Activated CD8-positive, alpha-beta T cell treated with anti-CD3 and anti-CD28 coated beads, Interleukin-2, amount 10 ng/mL, durations not matched to agents 7 days and 5 days (primary cell): ENCODE results near the gene GPR150. TPM values are rescaled to one million over a fixed set of nuclear protein-coding genes. Genes with fewer than 3 reads are reported as not detected.
"Not testable (repeated sequence)": the region's sequence is repeated elsewhere in the genome, so short reads cannot be mapped to it uniquely, and the experiment has no call there.

ENCODE experiments used
- ATAC-seq: fragments of 150-1000 bp; cut with Tn5 transposase; one replicate; pipeline ENCODE4 v1.10.0; 2021; ENCODE audit warnings: moderate library complexity
- CTCF ChIA-PET: fragments of 350-600 bp; sonication (Branson Sonifier 250); formaldehyde crosslinking; loops from one replicate; lab custom pipeline; 2021; ENCODE audit warnings: antibody characterized with exemption; lab: Charles Lee
- POLR2A ChIA-PET: fragments of 350-600 bp; sonication (Branson Sonifier 250); formaldehyde crosslinking; loops from one replicate; lab custom pipeline; 2021; ENCODE audit warnings: antibody characterized with exemption; lab: Charles Lee
- DNase-seq: peaks from one replicate; pipeline ENCODE4 v3.0.0-alpha.2; 2020
- H3K27ac Mint-ChIP-seq: one replicate; pipeline ENCODE4 v1.8.0; 2021; ENCODE audit warnings: mild to moderate bottlenecking, mixed read lengths
- H3K27me3 Mint-ChIP-seq: one replicate; pipeline ENCODE4 v1.8.0; 2021; ENCODE audit warnings: low read depth, mixed read lengths
- H3K36me3 Mint-ChIP-seq: one replicate; pipeline ENCODE4 v1.8.0; 2021; ENCODE audit warnings: low read depth, mixed read lengths
- H3K4me1 Mint-ChIP-seq: one replicate; pipeline ENCODE4 v1.8.0; 2021; ENCODE audit warnings: low read depth, mixed read lengths
- H3K4me3 Mint-ChIP-seq: one replicate; pipeline ENCODE4 v1.8.0; 2021; ENCODE audit warnings: mild to moderate bottlenecking, mixed read lengths
- H3K9me3 Mint-ChIP-seq: one replicate; pipeline ENCODE4 v1.8.0; 2022; ENCODE audit warnings: mixed read lengths; ENCODE audit not compliant: insufficient read depth
- total RNA-seq, 2 experiments: library from RNA; stranded (reverse); gene quantifications; one replicate each; pipeline ENCODE4 v1.2.3, GENCODE V29; 2021

GPR150 gene
- total RNA-seq, 2 experiments from 2014 or later: 0.74 to 0.83 TPM

DNA sequence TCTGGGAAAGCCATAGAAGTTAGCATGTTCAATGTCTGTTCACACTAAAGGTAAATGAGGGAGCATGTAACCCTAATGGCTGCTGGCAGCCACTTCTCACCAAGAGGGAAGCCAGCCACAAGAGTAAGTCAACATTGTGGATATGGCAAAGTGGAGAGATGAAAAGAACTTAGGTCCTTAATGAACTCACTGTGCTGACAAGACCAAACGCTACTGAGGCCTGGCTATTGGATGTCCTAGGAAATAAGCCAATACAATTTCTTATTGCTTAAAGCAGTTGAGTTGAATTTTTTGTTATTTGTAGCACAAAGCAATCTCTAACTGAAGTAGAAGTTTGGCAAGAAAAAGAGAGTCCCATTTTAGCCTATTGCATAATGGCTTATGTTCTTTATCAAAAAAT lies 6.8 kb downstream of the GPR150 start:
- Mint-ChIP-seq H3K27me3 (peaks cover 2% of the 10 kb centered on the region), H3K9me3 (no peaks in the 10 kb centered on the region), H3K27ac (no peak overlapping the region), H3K4me1 (peaks cover 27% of the 10 kb centered on the region), H3K36me3 (peaks cover 10% of the 10 kb centered on the region), H3K4me3 (no peak overlapping the region)
- ChIA-PET POLR2A (no interaction called here), CTCF (interaction anchor here (0.7 kb wide), 1 partner anchor 710 kb away, joined by 3 read pairs; no protein-coding TSS in a partner anchor)
- no peak for ATAC-seq
- DNase-seq: no peak

DNA sequence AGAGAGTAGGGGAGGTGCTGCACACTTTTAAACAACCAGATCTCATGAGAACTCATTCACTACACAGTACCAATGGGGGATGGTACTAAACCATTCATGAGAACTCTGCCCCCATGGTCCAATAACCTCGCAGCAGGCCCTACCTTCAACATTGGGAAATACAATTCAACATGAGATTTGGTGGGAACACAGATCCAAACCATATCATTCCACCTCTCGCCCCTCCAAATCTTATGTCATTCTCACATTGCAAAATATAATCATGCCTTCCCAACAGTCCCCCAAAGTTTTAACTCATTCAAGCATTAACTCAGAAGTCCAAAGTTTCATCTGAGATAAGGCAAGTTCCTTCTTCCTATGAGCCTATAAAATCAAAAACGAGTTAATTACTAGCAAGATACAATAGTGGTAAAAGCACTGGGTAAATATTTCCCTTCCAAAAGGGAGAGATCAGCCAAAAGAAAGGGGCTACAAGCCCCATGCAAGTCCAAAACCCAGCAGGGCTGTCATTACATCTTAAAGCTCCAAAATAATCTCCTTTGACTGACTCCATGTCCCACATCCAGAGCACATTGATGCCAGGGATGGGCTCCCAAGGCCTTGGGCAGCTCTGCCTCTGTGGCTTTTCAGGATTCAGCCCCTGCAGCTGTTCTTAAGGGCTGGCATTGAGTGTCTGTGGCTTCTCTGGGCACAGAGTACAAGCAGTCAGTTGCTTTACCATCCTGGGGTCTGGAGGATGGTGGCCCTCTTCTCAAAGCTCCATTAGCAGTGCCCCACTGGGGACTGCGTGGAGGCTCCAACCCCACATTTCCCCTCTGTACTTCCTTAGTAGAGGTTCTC lies 8.3 kb downstream of the GPR150 start:
- no peak overlapping the region for H3K4me3 Mint-ChIP-seq
- DNase-seq (no peak), ATAC-seq (no peak)
- peaks cover 22% of the 10 kb centered on the region for H3K36me3 Mint-ChIP-seq
- no peak overlapping the region for H3K27ac Mint-ChIP-seq
- H3K27me3 Mint-ChIP-seq: peaks cover 2% of the 10 kb centered on the region
- H3K4me1 Mint-ChIP-seq: peaks cover 24% of the 10 kb centered on the region
- CTCF ChIA-PET: no interaction called here
- POLR2A ChIA-PET: no interaction called here
- no peaks in the 10 kb centered on the region for H3K9me3 Mint-ChIP-seq

DNA sequence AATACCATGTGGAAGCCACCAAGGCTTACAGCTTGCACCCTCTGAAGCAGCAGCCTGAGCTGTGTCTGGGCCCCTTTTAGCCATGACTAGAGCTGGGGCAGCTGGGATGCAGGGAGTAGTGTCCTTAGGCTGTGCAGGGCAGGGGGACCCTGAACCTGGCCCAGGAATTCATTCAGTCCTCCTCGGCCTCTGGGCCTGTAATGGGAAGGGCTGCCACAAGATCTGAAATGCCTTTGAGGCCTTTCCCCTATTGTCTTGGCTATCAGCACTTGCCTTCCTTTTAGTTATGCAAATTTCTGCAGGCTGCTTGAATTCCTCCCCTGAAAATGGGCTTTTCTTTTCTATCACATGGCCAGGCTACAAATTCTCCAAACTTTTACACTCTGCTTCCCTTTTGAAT lies 9.0 kb downstream of the GPR150 start:
- DNase-seq (no peak), ATAC-seq (no peak)
- Mint-ChIP-seq H3K27me3 (peaks cover 2% of the 10 kb centered on the region), H3K27ac (no peak overlapping the region), H3K36me3 (peaks cover 22% of the 10 kb centered on the region), H3K4me1 (peaks cover 18% of the 10 kb centered on the region), H3K9me3 (no peaks in the 10 kb centered on the region), H3K4me3 (no peak overlapping the region)
- CTCF ChIA-PET: interaction anchor here (0.6 kb wide), 1 partner anchor 374 kb away, joined by 3 read pairs; no protein-coding TSS in a partner anchor
- POLR2A ChIA-PET: no interaction called here

DNA sequence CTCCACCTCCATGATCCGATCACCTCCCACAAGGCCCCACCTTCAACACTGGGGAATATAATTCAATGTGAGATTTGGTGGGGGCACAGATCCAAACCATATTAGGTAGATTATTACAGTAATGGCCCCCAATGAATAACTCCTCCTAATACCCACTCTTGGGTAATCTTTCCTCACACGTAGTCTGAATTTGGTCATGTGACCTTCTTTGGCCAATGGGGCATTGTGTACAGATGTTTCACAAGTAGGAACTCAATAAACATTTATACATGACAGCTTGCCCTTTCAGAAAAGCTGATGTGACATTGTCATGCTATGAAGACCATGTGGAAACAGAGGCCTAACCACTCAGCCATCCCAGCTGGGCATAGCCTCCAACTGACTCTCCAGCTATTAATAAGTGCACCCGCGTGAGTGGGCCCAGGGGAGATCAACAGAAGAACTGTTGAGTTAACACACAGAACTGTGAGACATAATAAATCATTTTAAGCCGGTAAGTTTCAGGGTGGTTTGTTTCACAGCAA lies 10.6 kb downstream of the GPR150 start:
- CTCF ChIA-PET: interaction anchor here (1.4 to 2.4 kb wide), 4 partner anchors 7 to 216 kb away, joined by 3 to 22 read pairs (median 12); partner anchors contain the start of gene RFESD
- H3K27me3 Mint-ChIP-seq: peaks cover 6% of the 10 kb centered on the region
- ATAC-seq (no peak), DNase-seq (no peak)
- POLR2A ChIA-PET: interaction anchor here (0.7 to 2.4 kb wide), 2 partner anchors 8 to 211 kb away, joined by 3 to 17 read pairs; no protein-coding TSS in a partner anchor
- no peak overlapping the region for H3K4me3 Mint-ChIP-seq
- H3K4me1 Mint-ChIP-seq: peaks cover 16% of the 10 kb centered on the region
- H3K36me3 Mint-ChIP-seq: peaks cover 22% of the 10 kb centered on the region
- no peaks in the 10 kb centered on the region for H3K9me3 Mint-ChIP-seq
- no peak overlapping the region for H3K27ac Mint-ChIP-seq

DNA sequence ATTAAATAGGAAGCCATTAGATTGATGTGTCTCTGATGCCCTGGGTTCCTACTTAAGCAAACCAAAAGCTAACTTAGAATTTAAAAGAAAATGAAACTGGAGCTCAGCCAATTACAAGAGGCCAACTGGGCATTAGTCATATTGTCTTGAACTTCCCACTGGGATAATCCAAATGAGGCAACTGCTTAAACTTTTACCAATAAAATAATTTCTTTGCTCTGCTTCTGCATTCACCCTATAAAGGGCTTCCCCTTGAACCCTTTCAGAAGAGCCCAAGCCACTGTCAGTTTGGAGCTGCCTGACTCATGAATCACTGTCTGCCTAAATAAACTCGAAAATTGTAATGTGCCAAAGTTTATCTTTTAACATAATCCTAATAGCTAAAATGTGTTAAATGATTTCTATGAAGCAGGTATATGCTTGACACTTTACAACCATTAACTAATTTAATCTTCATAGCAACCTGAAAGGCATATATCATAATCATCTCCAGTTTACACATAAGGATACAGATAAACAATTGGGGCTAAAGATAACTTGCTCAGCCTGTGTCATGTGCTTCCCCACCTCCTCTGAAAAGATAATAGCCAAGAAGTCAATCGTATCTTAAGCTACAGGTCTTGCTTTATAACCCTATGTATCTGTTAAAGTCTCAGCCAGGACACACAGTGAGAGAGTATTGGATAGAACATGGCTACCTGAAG lies 11.5 kb downstream of the GPR150 start:
- peaks cover 22% of the 10 kb centered on the region for H3K36me3 Mint-ChIP-seq
- CTCF ChIA-PET: interaction anchor here (1.1 to 2.4 kb wide), 9 partner anchors 8 to 663 kb away, joined by 3 to 22 read pairs (median 5); partner anchors contain the start of genes ARSK, GPR150, RFESD and SKIC3
- H3K4me1 Mint-ChIP-seq: peaks cover 16% of the 10 kb centered on the region
- ATAC-seq: peak; percentile 10
- POLR2A ChIA-PET: interaction anchor here (1.2 to 2.4 kb wide), 2 partner anchors 9 to 16 kb away, joined by 4 to 17 read pairs; partner anchors contain the start of gene RFESD
- DNase-seq: no peak
- H3K27me3 Mint-ChIP-seq: peaks cover 9% of the 10 kb centered on the region
- H3K4me3 Mint-ChIP-seq: no peak overlapping the region
- H3K9me3 Mint-ChIP-seq: no peaks in the 10 kb centered on the region
- H3K27ac Mint-ChIP-seq: peak overlapping the region; percentile 91

DNA sequence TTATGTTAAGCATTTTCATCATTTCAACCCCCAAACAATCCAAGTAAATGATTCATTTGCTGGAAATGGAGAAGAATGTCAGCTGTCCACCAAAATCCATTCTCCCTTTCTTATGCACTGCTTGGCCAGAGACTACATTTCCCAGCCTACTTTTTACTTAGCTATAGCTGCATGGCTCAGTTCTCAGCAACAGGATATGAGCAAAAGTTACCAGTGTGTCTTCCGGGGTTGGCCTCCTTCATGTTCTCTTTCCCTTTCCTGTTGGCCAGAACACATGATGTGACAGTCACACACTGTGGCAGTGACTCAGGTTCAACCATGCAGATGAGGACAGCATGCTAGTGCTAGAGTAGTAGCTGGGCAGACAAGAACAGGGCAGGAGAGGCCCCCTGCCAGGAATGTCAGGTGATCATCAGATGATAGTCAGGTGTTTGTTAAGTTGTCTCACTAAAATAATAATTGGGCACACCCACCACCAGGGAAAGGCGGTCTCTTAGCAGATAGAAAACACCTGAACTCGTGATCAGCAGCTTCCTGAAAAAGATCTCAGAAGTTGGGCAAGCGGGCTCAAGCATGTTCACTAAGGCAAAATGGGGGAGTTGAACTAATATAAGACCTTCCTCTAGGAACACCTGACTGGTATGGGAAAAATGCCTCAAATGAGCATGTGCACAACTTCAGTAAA lies 12.2 kb downstream of the GPR150 start:
- ChIA-PET POLR2A (interaction anchor here (1.2 to 2.4 kb wide), 2 partner anchors 10 to 15 kb away, joined by 4 to 17 read pairs; partner anchors contain the start of gene RFESD), CTCF (interaction anchor here (1.1 to 2.4 kb wide), 9 partner anchors 9 to 664 kb away, joined by 3 to 22 read pairs (median 5); partner anchors contain the start of genes ARSK, GPR150, RFESD and SKIC3)
- H3K27ac Mint-ChIP-seq: peak overlapping the region; percentile 91
- no peaks in the 10 kb centered on the region for H3K9me3 Mint-ChIP-seq
- peak; percentile 100 for ATAC-seq
- peaks cover 22% of the 10 kb centered on the region for H3K36me3 Mint-ChIP-seq
- H3K4me1 Mint-ChIP-seq: peaks cover 16% of the 10 kb centered on the region
- peak; percentile 85 for DNase-seq
- H3K4me3 Mint-ChIP-seq: no peak overlapping the region
- H3K27me3 Mint-ChIP-seq: peaks cover 12% of the 10 kb centered on the region

DNA sequence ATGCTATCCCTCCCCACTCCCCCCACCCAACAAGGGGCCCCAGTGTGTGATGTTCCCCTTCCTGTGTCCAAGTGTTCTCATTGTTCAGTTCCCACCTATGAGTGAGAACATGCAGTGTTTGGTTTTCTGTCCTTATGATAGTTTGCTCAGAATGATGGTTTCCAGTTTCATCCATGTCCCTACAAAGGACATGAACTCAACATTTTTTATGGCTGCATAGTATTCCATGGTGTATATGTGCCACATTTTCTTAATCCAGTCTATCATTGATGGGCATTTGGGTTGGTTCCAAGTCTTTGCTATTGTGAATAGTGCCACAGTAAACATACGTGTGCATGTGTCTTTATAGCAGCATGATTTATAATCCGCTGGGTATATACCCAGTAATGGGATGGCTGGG lies 13.1 kb downstream of the GPR150 start:
- CTCF ChIA-PET: interaction anchor here (2.4 kb wide), 2 partner anchors 10 to 11 kb away, joined by 20 to 22 read pairs; no protein-coding TSS in a partner anchor
- peaks cover 16% of the 10 kb centered on the region for H3K4me1 Mint-ChIP-seq
- H3K4me3 Mint-ChIP-seq: not testable (repeated sequence)

DNA sequence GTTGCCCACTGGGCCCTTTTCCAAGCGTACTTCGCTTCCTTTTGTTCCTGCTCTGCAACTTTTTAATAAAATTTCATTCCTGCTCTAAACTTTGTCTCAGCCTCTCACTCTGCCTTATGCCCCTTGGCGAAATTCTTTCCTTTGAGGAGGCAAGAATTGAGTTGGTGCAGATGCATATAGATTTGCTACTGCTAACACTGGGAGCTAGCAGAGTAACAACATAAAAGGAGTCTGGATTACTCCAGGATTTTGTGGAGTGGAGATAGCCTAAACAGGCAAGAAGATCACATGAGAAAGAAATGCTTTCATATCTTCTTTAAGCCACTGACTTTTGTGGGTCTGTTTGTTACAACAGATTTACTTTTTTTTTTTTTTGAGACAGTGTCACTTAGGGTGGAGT lies 13.8 kb downstream of the GPR150 start:
- ATAC-seq (no peak), DNase-seq (no peak)
- H3K36me3 Mint-ChIP-seq: peaks cover 22% of the 10 kb centered on the region
- CTCF ChIA-PET: interaction anchor here (1.6 kb wide), 1 partner anchor 31 kb away, joined by 4 read pairs; no protein-coding TSS in a partner anchor
- H3K27me3 Mint-ChIP-seq: peaks cover 15% of the 10 kb centered on the region
- no peak overlapping the region for H3K4me3 Mint-ChIP-seq
- POLR2A ChIA-PET: no interaction called here
- H3K27ac Mint-ChIP-seq: no peak overlapping the region
- H3K9me3 Mint-ChIP-seq: no peaks in the 10 kb centered on the region
- H3K4me1 Mint-ChIP-seq: peaks cover 17% of the 10 kb centered on the region

More for the DNA sequence above, 13.1 kb downstream of the GPR150 start:
- not testable (repeated sequence) for DNase-seq, H3K27ac Mint-ChIP-seq, H3K9me3 Mint-ChIP-seq, ATAC-seq
- H3K27me3 Mint-ChIP-seq: peaks cover 12% of the 10 kb centered on the region
- peaks cover 22% of the 10 kb centered on the region for H3K36me3 Mint-ChIP-seq
- POLR2A ChIA-PET: interaction anchor here (1.2 to 2.4 kb wide), 2 partner anchors 11 to 14 kb away, joined by 4 to 17 read pairs; partner anchors contain the start of gene RFESD

DNA sequence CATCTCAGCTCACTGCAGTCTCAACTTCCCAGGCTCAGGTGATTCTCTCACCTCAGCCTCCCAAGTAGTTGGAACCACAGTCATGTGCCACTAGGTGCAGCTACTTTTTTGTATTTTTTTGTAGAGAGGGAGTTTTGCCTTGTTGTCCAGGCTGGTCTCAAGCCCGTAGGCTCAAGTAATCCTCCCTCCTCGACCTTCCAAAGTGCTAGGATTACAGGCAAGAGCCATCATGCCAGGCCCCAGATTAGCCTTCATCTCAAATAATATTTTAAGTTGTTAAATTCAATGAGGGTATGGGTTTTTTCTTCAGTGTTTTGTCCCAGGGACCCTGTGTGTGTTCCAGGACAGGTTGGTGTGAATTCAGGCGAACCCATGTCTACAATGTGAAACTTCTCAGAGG lies 14.2 kb downstream of the GPR150 start:
- no peak for ATAC-seq
- no peak for DNase-seq
- peaks cover 19% of the 10 kb centered on the region for H3K4me1 Mint-ChIP-seq
- H3K27me3 Mint-ChIP-seq: peaks cover 16% of the 10 kb centered on the region
- peaks cover 22% of the 10 kb centered on the region for H3K36me3 Mint-ChIP-seq
- H3K9me3 Mint-ChIP-seq: no peaks in the 10 kb centered on the region
- no peak overlapping the region for H3K4me3 Mint-ChIP-seq
- no peak overlapping the region for H3K27ac Mint-ChIP-seq
- ChIA-PET CTCF (interaction anchor here (1.6 kb wide), 1 partner anchor 30 kb away, joined by 4 read pairs; no protein-coding TSS in a partner anchor), POLR2A (no interaction called here)

DNA sequence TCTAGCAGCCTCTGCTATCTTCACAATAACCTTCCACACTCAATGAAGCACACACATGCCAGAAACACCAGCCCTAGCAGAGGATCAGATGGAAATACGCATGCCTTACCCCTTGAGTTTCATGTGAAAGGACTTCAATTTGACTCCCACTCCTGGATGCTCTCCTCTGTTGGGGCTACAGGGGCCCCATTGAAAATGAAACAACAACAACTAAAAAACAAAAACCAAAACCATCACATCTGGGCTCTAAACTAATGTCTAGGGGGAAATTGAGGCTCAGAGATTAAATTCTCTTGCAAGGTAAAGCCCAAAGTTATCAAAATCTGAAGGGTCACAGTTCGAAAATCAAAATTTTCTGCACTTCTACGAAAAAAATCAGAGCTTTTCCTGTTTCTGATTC lies 18.7 kb downstream of the GPR150 start:
- Mint-ChIP-seq H3K36me3 (no peaks in the 10 kb centered on the region), H3K9me3 (no peaks in the 10 kb centered on the region), H3K4me3 (no peak overlapping the region), H3K4me1 (peaks cover 3% of the 10 kb centered on the region), H3K27ac (no peak overlapping the region), H3K27me3 (peaks cover 16% of the 10 kb centered on the region)
- POLR2A ChIA-PET: no interaction called here
- ATAC-seq (no peak), DNase-seq (no peak)
- CTCF ChIA-PET: no interaction called here
